Lung (tissue), 12 donors: ENCODE measurements around the gene ETV4. TPM values are rescaled to one million over a fixed set of nuclear protein-coding genes. Genes with fewer than 3 reads are reported as not detected.

ENCODE experiments used
- ATAC-seq: fragments of 200-7000 bp; cut with Tn5 transposase; one replicate; pipeline ENCODE4 v1.9.1; 2020; ENCODE audit warnings: moderate number of reproducible peaks; ENCODE audit not compliant: insufficient read depth, low FRiP score
- DNase-seq, 3 donors: peaks; one replicate each; pipeline ENCODE4 v3.0.0-alpha.2; 2013 to 2017
- H3K27ac ChIP-seq, 2 donors: one replicate each; pipeline ENCODE4 v1.5.1; 2013; ENCODE audit warnings: mild to moderate bottlenecking in 2 of 2, moderate library complexity in 2 of 2, control low read depth in 1 of 2, inconsistent platforms in 1 of 2, low read depth in 1 of 2, low read length in 1 of 2
- H3K27me3 ChIP-seq, 3 donors: one replicate each; pipeline ENCODE4 v1.5.1; 2013; ENCODE audit warnings: low read length in 2 of 3; ENCODE audit not compliant: control insufficient read depth in 3 of 3, insufficient read depth in 3 of 3
- H3K36me3 ChIP-seq, 4 donors: one replicate each; pipeline ENCODE4 v1.5.1; 2013; ENCODE audit warnings: low read length in 4 of 4, mild to moderate bottlenecking in 1 of 4, moderate library complexity in 1 of 4; ENCODE audit not compliant: control insufficient read depth in 4 of 4, insufficient read depth in 4 of 4
- H3K4me1 ChIP-seq, 5 donors: one replicate each; pipeline ENCODE4 v1.5.1; 2013; ENCODE audit warnings: low read length in 5 of 5, mild to moderate bottlenecking in 2 of 5, moderate library complexity in 1 of 5; ENCODE audit not compliant: control insufficient read depth in 5 of 5, insufficient read depth in 5 of 5
- H3K4me3 ChIP-seq: one replicate; pipeline ENCODE4 v1.5.1; 2013; ENCODE audit warnings: mild to moderate bottlenecking, control low read depth, moderate library complexity
- H3K9ac ChIP-seq, 2 donors: one replicate each; pipeline ENCODE4 v1.5.1; 2013; ENCODE audit warnings: low read length in 2 of 2, control low read depth in 1 of 2; ENCODE audit not compliant: insufficient read depth in 1 of 2
- H3K9me3 ChIP-seq, 4 donors: one replicate each; pipeline ENCODE4 v1.5.1; 2013; ENCODE audit warnings: low read length in 3 of 4, mild to moderate bottlenecking in 1 of 4, moderate library complexity in 1 of 4; ENCODE audit not compliant: control insufficient read depth in 4 of 4, insufficient read depth in 3 of 4
- CTCF ChIP-seq: IDR thresholded peaks from 2 replicates; pipeline ENCODE4 v1.5.1; 2012; ENCODE audit warnings: mild to moderate bottlenecking; ENCODE audit errors: control extremely low read depth, extremely low read depth
- WGBS, 2 donors: extraction: QIAGEN DNeasy Blood & Tissue Kit; methylation state at CpG; one replicate each; pipeline ENCODE4 v1.1.7; 2013; 5-methylcytosine and 5-hydroxymethylcytosine counted together
- polyA plus RNA-seq, 2 donors: library from polyadenylated mRNA; stranded (reverse); fragments of 200-250 nt; gene quantifications; one replicate each; pipeline ENCODE4 v1.2.1, GENCODE V29; 2013
- total RNA-seq, 2 donors: library from RNA; depleted of rRNA in 1 of 2; stranded (reverse); fragments of >200 nt in 1 of 2; gene quantifications; one replicate each; pipeline ENCODE4 v1.2.1, GENCODE V29; 2014 to 2021
- donor health status: control.
- donor health status: control.
- donor health status: Bipolar disorder and iron deficiency.
- donor health status: healthy.
- donor health status: DM: yes; HTN: yes; CAD: no.

The ETV4 gene
- total and polyA plus RNA-seq, 4 donors, result 0.54 to 6.9 (median 3.3) TPM

GRCh38 chr17:43572368-43572980 is 26.3 kb upstream of the ETV4 start:
- WGBS, 2 donors, result 87 to 94% methylated on average over 5 of the region's 5 CpGs
- Histone ChIP-seq H3K4me1 (no peaks in the 10 kb centered on the region), H3K9me3 (no peaks in the 10 kb centered on the region), H3K27me3 (no peaks in the 10 kb centered on the region), H3K4me3 (no peak overlapping the region), H3K9ac (no peak overlapping the region), H3K36me3 (no peaks in the 10 kb centered on the region), H3K27ac (no peak overlapping the region)
- no peak for DNase-seq
- TF ChIP-seq CTCF, result no peak
- ATAC-seq, result no peak

GRCh38 chr17:43570518-43570928 is 24.4 kb upstream of the ETV4 start:
- no peaks in the 10 kb centered on the region for H3K36me3 ChIP-seq
- no peak for TF ChIP-seq CTCF
- 89 to 96% methylated on average over 3 of the region's 3 CpGs for WGBS, 2 donors
- H3K4me3 ChIP-seq, result no peak overlapping the region
- no peaks in the 10 kb centered on the region for H3K27me3 ChIP-seq
- H3K9me3 ChIP-seq, result no peaks in the 10 kb centered on the region
- no peak for DNase-seq
- no peak overlapping the region for H3K9ac ChIP-seq
- no peak overlapping the region for H3K27ac ChIP-seq
- ATAC-seq, result no peak
- no peaks in the 10 kb centered on the region for H3K4me1 ChIP-seq

GRCh38 chr17:43568506-43569082 is 22.5 kb upstream of the ETV4 start:
- Histone ChIP-seq H3K4me1 (peaks cover 0 to 3% (median 0%) of the 10 kb centered on the region in 5 donors), H3K27ac (no peak overlapping the region), H3K36me3 (no peaks in the 10 kb centered on the region), H3K4me3 (no peak overlapping the region), H3K9me3 (no peaks in the 10 kb centered on the region), H3K9ac (no peak overlapping the region), H3K27me3 (no peaks in the 10 kb centered on the region)
- 80 to 87% methylated on average over 5 of the region's 5 CpGs for WGBS, 2 donors
- DNase-seq, result no peak
- TF ChIP-seq CTCF, result no peak
- ATAC-seq, result no peak
